Duodenal mucosa (tissue), 2 donors: ENCODE data around the gene CDX2.

Source experiments
- H3K27ac ChIP-seq: one replicate; pipeline ENCODE4 v1.7.0; 2013; ENCODE audit warnings: low read depth, low read length
- H3K27me3 ChIP-seq, 2 donors: one replicate each; pipeline ENCODE4 v1.7.0; 2013; ENCODE audit warnings: low read length in 2 of 2, control low read depth in 1 of 2; ENCODE audit not compliant: insufficient read depth in 2 of 2, control insufficient read depth in 1 of 2
- H3K36me3 ChIP-seq, 2 donors: one replicate each; pipeline ENCODE4 v1.7.0; 2013; ENCODE audit warnings: low read length in 2 of 2, control low read depth in 1 of 2; ENCODE audit not compliant: insufficient read depth in 2 of 2, control insufficient read depth in 1 of 2
- H3K4me1 ChIP-seq, 2 donors: one replicate each; pipeline ENCODE4 v1.7.0; 2013; ENCODE audit warnings: low read length in 2 of 2, control low read depth in 1 of 2; ENCODE audit not compliant: insufficient read depth in 2 of 2, control insufficient read depth in 1 of 2
- H3K4me3 ChIP-seq, 2 donors: one replicate each; pipeline ENCODE4 v1.7.0; 2013; ENCODE audit warnings: low read length in 2 of 2, low read depth in 1 of 2
- H3K9ac ChIP-seq, 2 donors: one replicate each; pipeline ENCODE4 v1.7.0; 2013; ENCODE audit warnings: low read length in 2 of 2, low read depth in 1 of 2
- H3K9me3 ChIP-seq, 2 donors: one replicate each; pipeline ENCODE4 v1.7.0; 2013; ENCODE audit warnings: low read length in 2 of 2, control low read depth in 1 of 2; ENCODE audit not compliant: control insufficient read depth in 1 of 2

Gene CDX2

GRCh38 chr13:28000567-28000966, 31.5 kb upstream of the CDX2 start:
- Histone ChIP-seq H3K4me3 (no peak overlapping the region), H3K27me3 (no peaks in the 10 kb centered on the region), H3K9ac (no peak overlapping the region), H3K4me1 (no peaks in the 10 kb centered on the region), H3K36me3 (no peaks in the 10 kb centered on the region), H3K9me3 (no peaks in the 10 kb centered on the region), H3K27ac (no peak overlapping the region)

- Histone ChIP-seq H3K9me3 (no peaks in the 10 kb centered on the region), H3K36me3 (no peaks in the 10 kb centered on the region)
Measured at GRCh38 chr13:27997904-27998522, 28.9 kb upstream of the CDX2 start.

GRCh38 chr13:27991881-27992280, 22.8 kb upstream of the CDX2 start:
- Histone ChIP-seq H3K4me3 (no peak overlapping the region), H3K4me1 (no peaks in the 10 kb centered on the region), H3K36me3 (no peaks in the 10 kb centered on the region), H3K9me3 (no peaks in the 10 kb centered on the region), H3K27me3 (no peaks in the 10 kb centered on the region), H3K27ac (no peak overlapping the region), H3K9ac (no peak overlapping the region)

More at GRCh38 chr13:27997904-27998522, 28.9 kb upstream of the CDX2 start:
- Histone ChIP-seq H3K9ac (no peak overlapping the region), H3K4me3 (no peak overlapping the region), H3K27ac (no peak overlapping the region), H3K27me3 (no peaks in the 10 kb centered on the region), H3K4me1 (no peaks in the 10 kb centered on the region)

GRCh38 chr13:27988520-27988919, 19.4 kb upstream of the CDX2 start, which contains the start of gene URAD:
Gene URAD (minus strand): TSS chr13:27988693. CDS start chr13:27988637, 56 bp downstream.
- Histone ChIP-seq H3K27me3 (no peaks in the 10 kb centered on the region), H3K36me3 (no peaks in the 10 kb centered on the region), H3K9ac (no peak within 1 kb of the TSS), H3K4me1 (no peaks in the 10 kb centered on the region), H3K4me3 (no peak within 1 kb of the TSS), H3K27ac (no peak within 1 kb of the TSS), H3K9me3 (no peaks in the 10 kb centered on the region)

- Histone ChIP-seq H3K27me3 (peaks cover 0 to 4% of the 10 kb centered on the region in 2 donors), H3K4me1 (no peaks in the 10 kb centered on the region)
Measured at GRCh38 chr13:27985600-27985999, 16.5 kb upstream of the CDX2 start.

GRCh38 chr13:27982361-27982760, 13.2 kb upstream of the CDX2 start:
- Histone ChIP-seq H3K27me3 (peaks cover 10 to 22% of the 10 kb centered on the region in 2 donors), H3K27ac (no peak overlapping the region), H3K9me3 (no peaks in the 10 kb centered on the region), H3K4me3 (no peak overlapping the region), H3K4me1 (no peaks in the 10 kb centered on the region), H3K9ac (no peak overlapping the region), H3K36me3 (no peaks in the 10 kb centered on the region)

More at GRCh38 chr13:27985600-27985999, 16.5 kb upstream of the CDX2 start:
- Histone ChIP-seq H3K27ac (no peak overlapping the region), H3K9ac (no peak overlapping the region), H3K9me3 (no peaks in the 10 kb centered on the region), H3K36me3 (no peaks in the 10 kb centered on the region), H3K4me3 (no peak overlapping the region)

GRCh38 chr13:27981006-27981708, 12.0 kb upstream of the CDX2 start:
- Histone ChIP-seq H3K27me3 (peaks cover 11 to 28% of the 10 kb centered on the region in 2 donors), H3K4me3 (peak overlapping the region; percentile 64 to 74), H3K9ac (peak overlapping the region; percentile 60 to 85), H3K27ac (peak overlapping the region; percentile 61), H3K4me1 (no peaks in the 10 kb centered on the region), H3K9me3 (no peaks in the 10 kb centered on the region), H3K36me3 (no peaks in the 10 kb centered on the region)

- Histone ChIP-seq H3K27ac (peak overlapping the region; percentile 61), H3K4me3 (peak overlapping the region; percentile 64 to 74)
Measured at GRCh38 chr13:27980280-27980998, 11.3 kb upstream of the CDX2 start.

GRCh38 chr13:27979765-27980279, 10.7 kb upstream of the CDX2 start:
- Histone ChIP-seq H3K27me3 (peaks cover 17 to 31% of the 10 kb centered on the region in 2 donors), H3K27ac (peak overlapping the region; percentile 61), H3K36me3 (no peaks in the 10 kb centered on the region), H3K9me3 (no peaks in the 10 kb centered on the region), H3K9ac (peak overlapping the region; percentile 85 to 89), H3K4me3 (peak overlapping the region; percentile 64 to 74), H3K4me1 (no peaks in the 10 kb centered on the region)

More at GRCh38 chr13:27980280-27980998, 11.3 kb upstream of the CDX2 start:
- H3K36me3 ChIP-seq, result no peaks in the 10 kb centered on the region
- peak overlapping the region; percentile 85 to 89 for H3K9ac ChIP-seq
- H3K9me3 ChIP-seq, result no peaks in the 10 kb centered on the region
- no peaks in the 10 kb centered on the region for H3K4me1 ChIP-seq
- peaks cover 17 to 28% of the 10 kb centered on the region in 2 donors for H3K27me3 ChIP-seq
